HG03097 (cell line): ENCODE data around the gene SPRY4.
"Not testable (repeated sequence)": the region's sequence is repeated elsewhere in the genome, so short reads cannot be mapped to it uniquely, and the experiment has no call there.

Source experiments
- ATAC-seq: cut with Tn5 transposase; IDR thresholded peaks from one replicate; pipeline ENCODE4 v1.9.1; 2021; ENCODE audit not compliant: unreplicated experiment, low FRiP score

Gene SPRY4, protein sequence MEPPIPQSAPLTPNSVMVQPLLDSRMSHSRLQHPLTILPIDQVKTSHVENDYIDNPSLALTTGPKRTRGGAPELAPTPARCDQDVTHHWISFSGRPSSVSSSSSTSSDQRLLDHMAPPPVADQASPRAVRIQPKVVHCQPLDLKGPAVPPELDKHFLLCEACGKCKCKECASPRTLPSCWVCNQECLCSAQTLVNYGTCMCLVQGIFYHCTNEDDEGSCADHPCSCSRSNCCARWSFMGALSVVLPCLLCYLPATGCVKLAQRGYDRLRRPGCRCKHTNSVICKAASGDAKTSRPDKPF

GRCh38 chr5:142324871-142325724, at the start of gene SPRY4:
SPRY4 (minus strand) TSS chr5:142325021; CDS start chr5:142315108, 9,913 bp downstream.
- ATAC-seq: peak; percentile 57

DNA sequence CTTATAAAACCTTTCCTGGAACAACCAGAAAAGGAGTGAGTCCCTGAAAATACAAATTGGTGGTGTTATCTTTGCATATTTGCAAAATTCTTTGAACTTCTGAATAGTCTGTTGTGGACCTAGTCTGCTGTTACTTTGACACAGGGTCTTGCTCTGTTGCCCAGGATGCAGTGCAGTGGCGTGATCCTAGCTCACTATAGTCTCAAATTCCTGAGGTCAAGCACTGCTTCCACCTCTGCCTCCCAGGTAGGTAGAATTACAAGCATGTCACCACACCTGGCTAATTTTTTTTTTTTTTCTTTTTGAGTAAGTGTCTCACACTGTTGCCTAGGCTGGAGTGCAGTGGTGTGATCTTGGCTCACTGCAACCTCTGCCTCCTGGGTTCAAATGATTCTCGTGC, 43.7 kb upstream of the SPRY4 start:
- ATAC-seq: no peak

- ATAC-seq: no peak
Observed at GRCh38 chr5:142366007-142366406, 41.2 kb upstream of the SPRY4 start.

GRCh38 chr5:142364251-142365145, 39.7 kb upstream of the SPRY4 start:
- ATAC-seq: no peak

DNA sequence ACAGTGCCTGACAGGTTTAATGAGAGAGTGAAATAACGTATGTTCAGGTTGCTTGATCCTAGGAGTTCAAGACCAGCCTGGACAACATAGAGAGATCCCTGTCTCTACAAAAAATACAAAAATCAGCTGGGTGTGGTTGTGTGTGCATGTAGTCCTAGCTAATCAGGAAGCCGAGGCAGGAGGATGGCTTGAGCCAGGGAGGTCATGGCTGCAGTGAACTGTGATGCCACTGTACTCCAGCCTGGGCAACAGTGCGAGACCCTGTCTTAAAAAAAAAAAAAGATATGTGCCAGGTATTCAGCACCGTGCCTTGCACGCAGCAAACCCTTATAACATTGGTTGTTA, 38.8 kb upstream of the SPRY4 start:
- ATAC-seq: no peak

DNA sequence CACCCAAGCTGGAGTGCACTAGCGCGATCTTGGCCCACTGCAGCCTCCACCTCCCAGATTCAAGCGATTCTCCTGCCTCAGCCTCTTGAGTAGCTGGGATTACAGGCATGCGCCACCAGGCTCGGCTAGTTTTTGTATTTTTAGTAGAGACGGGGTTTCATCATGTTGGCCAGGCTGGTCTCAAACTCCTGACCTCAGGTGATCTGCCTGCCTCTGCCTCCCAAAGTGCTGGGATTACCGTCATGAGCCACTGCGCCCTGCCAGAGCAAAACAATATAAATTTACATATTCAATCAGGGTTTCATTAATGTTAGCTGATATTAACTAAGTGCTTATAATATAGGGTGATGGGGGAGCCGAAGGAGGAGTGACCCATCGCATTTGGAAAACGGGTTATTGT, 37.4 kb upstream of the SPRY4 start:
- not testable (repeated sequence) for ATAC-seq

DNA sequence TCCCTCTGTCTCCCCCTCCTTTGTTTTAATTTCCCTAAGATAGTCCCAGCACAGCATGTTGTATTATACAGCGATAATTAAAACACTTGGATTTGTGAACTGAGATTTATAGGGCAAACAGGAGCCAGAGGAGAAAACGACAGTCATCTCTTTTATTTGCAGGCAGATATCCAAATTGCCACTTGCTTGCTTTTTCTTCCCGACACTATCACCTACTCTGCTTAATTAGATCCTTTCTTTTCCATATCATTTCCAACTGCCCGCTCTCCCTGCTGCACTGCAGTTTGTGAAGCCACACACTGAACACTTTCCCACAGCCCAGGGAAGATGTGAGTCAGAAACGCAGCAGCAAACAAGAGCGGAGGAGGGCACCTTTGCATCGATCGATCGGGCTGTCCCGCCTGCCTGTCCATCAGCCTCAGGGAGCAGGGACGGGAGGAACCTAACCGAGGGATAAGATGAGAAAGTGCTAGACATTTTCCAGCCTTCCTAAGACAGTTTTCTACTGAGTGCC, 35.8 kb upstream of the SPRY4 start:
- no peak for ATAC-seq

DNA sequence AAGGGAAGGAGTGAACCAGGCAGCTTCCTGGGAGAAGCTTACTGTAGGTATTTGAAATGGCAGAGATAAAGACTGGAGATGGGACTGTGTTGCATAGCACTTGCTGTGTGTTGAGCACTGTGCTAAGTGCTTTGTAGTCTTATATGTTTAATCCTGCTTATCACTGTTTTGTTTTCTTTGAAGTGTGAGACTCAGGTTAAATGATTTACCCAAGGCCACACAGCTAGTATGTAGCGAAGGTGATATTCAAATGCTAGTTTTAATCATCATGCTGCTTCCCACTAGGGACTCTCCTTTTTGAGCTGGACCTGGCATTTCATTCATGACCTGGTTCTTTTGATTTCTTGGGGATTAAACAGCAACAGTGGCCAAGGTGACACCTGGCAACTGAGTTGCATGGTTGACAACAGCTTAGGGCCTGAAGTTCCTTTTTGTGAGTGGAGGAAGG, 35.3 kb upstream of the SPRY4 start:
- ATAC-seq: no peak

DNA sequence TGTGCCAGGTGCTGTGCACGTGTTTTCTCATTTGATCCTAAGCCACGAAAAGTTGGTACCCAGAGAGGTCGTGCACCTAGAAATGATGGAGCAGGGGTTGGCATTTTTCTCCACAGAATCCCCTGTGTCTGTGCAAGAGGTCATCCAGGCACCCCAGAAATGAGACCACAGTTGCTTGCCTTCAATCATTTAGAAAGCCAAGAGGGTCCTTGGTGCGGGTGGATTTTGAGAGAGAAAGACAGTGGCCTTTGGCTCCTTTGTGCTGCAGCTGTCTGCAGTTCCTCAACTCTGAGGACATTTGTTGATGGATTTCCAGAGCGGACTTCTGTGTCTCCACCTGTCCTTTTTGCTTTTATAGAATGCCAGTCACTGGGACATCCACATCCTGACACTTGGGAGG, 33.8 kb upstream of the SPRY4 start:
- no peak for ATAC-seq

GRCh38 chr5:142358121-142358520, 33.3 kb upstream of the SPRY4 start:
- no peak for ATAC-seq

DNA sequence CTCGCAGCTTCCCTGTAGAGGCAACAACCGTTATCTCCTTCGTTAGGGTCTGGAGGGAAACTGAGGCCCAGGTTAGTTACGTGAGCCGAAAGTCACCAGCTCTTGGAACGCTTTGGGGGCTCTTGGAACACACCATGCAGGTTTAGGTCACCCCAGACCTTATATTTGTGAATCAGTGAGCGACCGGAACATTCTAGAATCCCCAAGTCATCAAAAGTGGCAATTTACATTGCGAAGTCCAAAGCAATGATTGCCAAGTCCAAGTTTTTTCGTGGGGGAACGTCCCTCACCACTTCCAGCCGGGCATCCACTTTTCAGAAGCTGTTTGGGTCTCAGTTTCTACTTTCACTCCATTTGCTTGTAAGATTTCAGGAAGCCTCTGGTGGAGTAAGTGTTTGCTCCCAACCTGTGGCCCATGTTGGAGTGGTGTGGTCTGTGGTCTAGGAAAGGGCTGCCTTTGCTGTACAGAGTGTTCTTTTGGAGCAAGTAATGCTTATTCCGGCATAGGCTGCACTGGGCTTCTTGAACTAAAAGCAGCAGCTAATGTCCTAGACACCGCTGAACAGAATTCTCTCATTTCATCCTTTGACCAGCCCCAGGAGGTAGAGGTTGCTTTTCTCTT, 32.8 kb upstream of the SPRY4 start:
- no peak for ATAC-seq

DNA sequence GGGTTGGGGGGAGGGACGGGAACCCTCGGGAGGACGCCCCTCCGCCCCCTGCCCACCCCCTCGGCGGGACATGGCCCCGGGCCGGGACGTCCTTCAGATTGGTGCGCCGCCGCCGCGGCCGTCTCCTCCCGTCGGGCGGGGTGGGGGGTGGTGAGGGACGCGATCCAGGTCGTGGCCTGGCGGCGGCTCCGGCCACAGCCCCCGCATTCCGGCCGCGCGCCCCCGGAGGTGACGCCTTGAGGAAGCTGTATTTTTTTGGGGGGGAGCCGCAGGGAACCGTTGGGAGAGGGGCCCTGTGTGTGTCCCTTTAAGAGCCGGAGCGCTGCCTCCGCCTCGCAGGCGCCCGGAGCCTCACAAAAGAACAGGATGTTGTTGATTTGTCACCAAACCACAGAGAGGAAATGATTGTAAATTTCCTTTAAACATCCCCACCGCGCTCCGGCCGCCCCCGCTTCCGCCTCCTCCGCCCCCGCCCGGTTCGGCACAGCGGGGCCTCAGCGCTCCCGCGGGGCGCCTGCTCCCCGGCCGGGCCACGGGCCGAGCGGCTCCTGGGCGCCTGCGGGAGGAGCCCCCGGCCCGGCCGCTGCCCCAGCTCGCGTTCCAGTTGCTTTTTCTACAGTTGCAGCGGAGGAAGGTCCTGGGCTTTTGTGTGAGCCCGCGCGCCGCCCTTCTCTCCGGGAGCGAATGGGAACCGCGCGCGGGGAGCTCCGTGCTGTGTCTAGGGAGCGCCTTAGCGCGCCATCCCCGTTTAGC, 32.1 kb upstream of the SPRY4 start:
- ATAC-seq: peak; percentile 86

GRCh38 chr5:142356349-142356715, 31.5 kb upstream of the SPRY4 start:
- no peak for ATAC-seq

- ATAC-seq: no peak
Observed at GRCh38 chr5:142353071-142353472, 28.3 kb upstream of the SPRY4 start.

DNA sequence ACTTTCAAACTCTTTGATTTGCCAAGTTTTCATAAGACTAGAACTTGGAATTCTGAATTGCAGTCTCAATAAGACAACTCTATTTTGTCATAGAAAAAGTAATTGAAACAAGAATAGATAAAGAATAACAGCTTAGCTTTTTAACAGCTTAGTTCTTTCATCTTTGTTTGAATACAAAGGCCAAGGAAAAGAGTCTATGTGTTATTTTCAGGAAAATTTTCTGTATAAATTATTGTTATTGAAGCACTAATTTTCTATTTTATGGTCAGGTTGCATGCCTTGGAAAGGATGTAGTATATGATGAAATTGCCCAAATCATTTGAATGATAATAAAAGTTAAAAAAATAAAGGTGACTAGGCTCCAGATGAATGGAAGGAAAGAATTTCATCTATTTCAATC, 25.2 kb upstream of the SPRY4 start:
- no peak for ATAC-seq

GRCh38 chr5:142346706-142347105, 21.9 kb upstream of the SPRY4 start:
- ATAC-seq: no peak

- ATAC-seq: not testable (repeated sequence)
Observed at GRCh38 chr5:142344915-142345314, 20.1 kb upstream of the SPRY4 start.

GRCh38 chr5:142343531-142343930, 18.7 kb upstream of the SPRY4 start:
- no peak for ATAC-seq

DNA sequence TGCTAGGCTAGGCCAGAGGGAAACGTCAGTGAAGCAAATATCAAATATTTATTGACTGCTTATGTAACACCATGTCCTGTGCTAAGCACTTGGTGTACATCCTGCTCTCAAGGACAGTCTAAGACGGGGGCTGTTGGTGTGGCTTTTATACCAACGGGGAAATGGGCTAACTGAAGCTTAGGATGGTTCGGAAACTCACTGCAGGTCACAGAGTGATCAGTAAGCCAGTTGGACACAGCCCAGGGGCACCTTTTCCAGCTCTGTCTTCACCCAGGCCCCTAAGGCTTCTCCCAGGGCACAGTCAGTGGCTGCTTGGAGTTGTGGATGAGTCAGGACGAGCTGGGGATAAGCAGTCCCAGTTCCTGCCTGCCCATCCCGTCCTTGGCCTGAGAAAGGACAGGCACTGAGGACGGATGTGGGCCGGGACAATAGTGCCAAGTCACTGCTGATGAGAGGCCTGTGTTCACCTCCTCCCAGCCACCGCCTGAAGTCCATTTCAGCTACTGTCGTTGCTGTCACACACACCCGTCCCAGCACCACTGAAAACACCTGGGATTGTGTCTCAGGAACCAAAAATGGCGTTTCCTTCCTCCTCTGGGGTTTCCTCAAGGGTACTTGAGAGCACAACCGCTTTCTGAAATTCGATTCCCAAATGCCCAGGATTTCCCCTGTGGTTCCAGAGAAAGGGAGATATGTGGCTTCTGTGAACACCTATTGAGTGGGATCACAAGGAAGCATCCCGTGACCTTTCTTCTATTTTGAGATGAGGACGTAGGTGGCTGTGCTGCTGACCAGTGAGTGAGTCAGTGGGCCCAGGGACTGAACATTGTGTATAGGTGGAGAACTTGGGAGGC, 17.5 kb upstream of the SPRY4 start:
- no peak for ATAC-seq
